ENCODE data around the gene MMRN2.
"Not testable (repeated sequence)": the region's sequence is repeated elsewhere in the genome, so short reads cannot be mapped to it uniquely, and the experiment has no call there.

MMRN2 gene

GRCh38 chr10:86937502-86938154, 19.8 kb downstream of the MMRN2 start:
- DNase-seq = no peak

- DNase-seq = no peak
These were observed 20.5 kb downstream of the MMRN2 start for GRCh38 chr10:86936661-86937501.

- DNase-seq = not testable (repeated sequence)
These were observed 23.2 kb downstream of the MMRN2 start for GRCh38 chr10:86934162-86934711.

- no peak for DNase-seq
These were observed 24.7 kb downstream of the MMRN2 start for GRCh38 chr10:86932674-86933073.

GRCh38 chr10:86931872-86932271, 25.5 kb downstream of the MMRN2 start:
- DNase-seq = no peak

GRCh38 chr10:86929468-86930380, 27.7 kb downstream of the MMRN2 start:
- no peak for DNase-seq

- DNase-seq = no peak
These were observed 34.9 kb downstream of the MMRN2 start for GRCh38 chr10:86922553-86922961.

- DNase-seq = no peak
These were observed 39.4 kb downstream of the MMRN2 start for GRCh38 chr10:86918022-86918471.

GRCh38 chr10:86914734-86915133, 42.7 kb downstream of the MMRN2 start:
- DNase-seq = no peak

GRCh38 chr10:86905429-86905828, 52.0 kb downstream of the MMRN2 start:
- DNase-seq = no peak

GRCh38 chr10:86904600-86904999, 52.8 kb downstream of the MMRN2 start:
- DNase-seq = no peak

GRCh38 chr10:86900955-86901354, 56.5 kb downstream of the MMRN2 start:
- DNase-seq = no peak

GRCh38 chr10:86899670-86900276, 57.6 kb downstream of the MMRN2 start:
- no peak for DNase-seq

- no peak for DNase-seq
These were observed 58.3 kb downstream of the MMRN2 start for GRCh38 chr10:86899132-86899531.

- DNase-seq = no peak
These were observed 58.9 kb downstream of the MMRN2 start for GRCh38 chr10:86898511-86898910.

- no peak for DNase-seq
These were observed 67.4 kb downstream of the MMRN2 start for GRCh38 chr10:86889997-86890396.

- DNase-seq = no peak
These were observed 68.6 kb downstream of the MMRN2 start for GRCh38 chr10:86888585-86889381.
